DMS79 treated with DMSO at 0.1 percent for 48 hours (cell line): ENCODE data around the gene STAM.
A peak's percentile ranks its signal among the peaks of the same experiment; 100 is the strongest.
"Not testable (repeated sequence)": the region's sequence is repeated elsewhere in the genome, so short reads cannot be mapped to it uniquely, and the experiment has no call there.

Experiments
- DNase-seq: peaks from one replicate; lab custom pipeline; 2025; lab: John Stamatoyannopoulos, UW

STAM gene

GRCh38 chr10:17643755-17644484 lies at the start of gene STAM:
TSS of gene STAM (plus strand) at chr10:17644151. CDS start at chr10:17644340, 189 bp downstream.
- DNase-seq: peak; percentile 85

- no peak for DNase-seq
These were observed 46.6 kb upstream of the STAM start for GRCh38 chr10:17597386-17597785.

GRCh38 chr10:17599089-17599488 lies 44.9 kb upstream of the STAM start:
- DNase-seq: no peak

- DNase-seq: no peak
These were observed 38.0 kb upstream of the STAM start for GRCh38 chr10:17605936-17606335.

- DNase-seq: no peak
These were observed 37.4 kb upstream of the STAM start for GRCh38 chr10:17606547-17607040.

- DNase-seq: no peak
These were observed 36.9 kb upstream of the STAM start for GRCh38 chr10:17607060-17607459.

- DNase-seq: peak; percentile 7
These were observed 36.2 kb upstream of the STAM start for GRCh38 chr10:17607603-17608332.

- DNase-seq: no peak
These were observed 34.4 kb upstream of the STAM start for GRCh38 chr10:17609523-17610079.

GRCh38 chr10:17616403-17617030 lies 27.4 kb upstream of the STAM start:
- no peak for DNase-seq

- no peak for DNase-seq
These were observed 26.7 kb upstream of the STAM start, which contains the start of gene HACD1 for GRCh38 chr10:17617031-17617911. TSS of gene HACD1 (minus strand) at chr10:17617374. CDS start at chr10:17617339, 35 bp downstream.

- no peak for DNase-seq
These were observed 21.9 kb upstream of the STAM start for GRCh38 chr10:17622061-17622460.

GRCh38 chr10:17624996-17625395 lies 19.0 kb upstream of the STAM start:
- no peak for DNase-seq

GRCh38 chr10:17626656-17627055 lies 17.3 kb upstream of the STAM start:
- no peak for DNase-seq

GRCh38 chr10:17632590-17632989 lies 11.4 kb upstream of the STAM start:
- not testable (repeated sequence) for DNase-seq

GRCh38 chr10:17633353-17633752 lies 10.6 kb upstream of the STAM start:
- DNase-seq: no peak

- DNase-seq: no peak
These were observed 6.1 kb upstream of the STAM start for GRCh38 chr10:17637869-17638268.

GRCh38 chr10:17640331-17640816 lies 3.6 kb upstream of the STAM start:
- DNase-seq: no peak

GRCh38 chr10:17643339-17643754 lies 604 bp upstream of the STAM start:
- DNase-seq: no peak

- DNase-seq: peak; percentile 2
These were observed 563 bp downstream of the STAM start for GRCh38 chr10:17644485-17644943.

GRCh38 chr10:17645621-17646345 lies 1.8 kb downstream of the STAM start:
- no peak for DNase-seq
